Activated CD8-positive, alpha-beta T cell treated with anti-CD3 and anti-CD28 coated beads for 36 hours (primary cell): Measurements from ENCODE around the gene C1GALT1C1L. TPM values are rescaled to one million over a fixed set of nuclear protein-coding genes. Genes with fewer than 3 reads are reported as not detected.
A peak's percentile ranks its signal among the peaks of the same experiment; 100 is the strongest.
"Not testable (repeated sequence)": the region's sequence is repeated elsewhere in the genome, so short reads cannot be mapped to it uniquely, and the experiment has no call there.

ENCODE experiments used
- ATAC-seq: fragments of 200-7000 bp; cut with Tn5 transposase; one replicate; pipeline ENCODE4 v1.10.0; 2021; ENCODE audit warnings: mild to moderate bottlenecking, moderate library complexity
- CTCF ChIA-PET: fragments of 350-600 bp; sonication (Branson Sonifier 250); formaldehyde crosslinking; loops from one replicate; lab custom pipeline; 2021; ENCODE audit warnings: antibody characterized with exemption; lab: Charles Lee
- POLR2A ChIA-PET: fragments of 350-600 bp; sonication (Branson Sonifier 250); formaldehyde crosslinking; loops from one replicate; lab custom pipeline; 2021; ENCODE audit warnings: antibody characterized with exemption; lab: Charles Lee
- DNase-seq: peaks from one replicate; pipeline ENCODE4 v3.0.0-alpha.2; 2020
- H3K27ac Mint-ChIP-seq: one replicate; pipeline ENCODE4 v1.8.0; 2021; ENCODE audit warnings: mild to moderate bottlenecking, mixed read lengths
- H3K27me3 Mint-ChIP-seq: one replicate; pipeline ENCODE4 v1.8.0; 2021; ENCODE audit warnings: mixed read lengths
- H3K36me3 Mint-ChIP-seq: one replicate; pipeline ENCODE4 v1.8.0; 2021; ENCODE audit warnings: low read depth, mixed read lengths
- H3K4me1 Mint-ChIP-seq: one replicate; pipeline ENCODE4 v1.8.0; 2021; ENCODE audit warnings: low read depth, mixed read lengths
- H3K4me3 Mint-ChIP-seq: one replicate; pipeline ENCODE4 v1.8.0; 2021; ENCODE audit warnings: mild to moderate bottlenecking, moderate library complexity, mixed read lengths
- H3K9me3 Mint-ChIP-seq: one replicate; pipeline ENCODE4 v1.8.0; 2021; ENCODE audit warnings: mixed read lengths
- CTCF ChIP-seq: fragments of 200-600 bp; IDR thresholded peaks from one replicate; pipeline ENCODE4 v1.8.0; 2022; ENCODE audit warnings: antibody characterized with exemption, mild to moderate bottlenecking
- intact Hi-C: fragments of 100-400 bp; cut with micrococcal nuclease; formaldehyde crosslinking; loops from one replicate; pipeline ENCODE4 v1.10.0; 2022
- total RNA-seq, 2 experiments: library from RNA; stranded (reverse); gene quantifications; one replicate each; pipeline ENCODE4 v1.2.3, GENCODE V29; 2021

Gene C1GALT1C1L
- total RNA-seq, 2 experiments from 2014 or later: 0.36 TPM; not detected in 1

GRCh38 chr2:43692428-43692994 lies 16.3 kb upstream of the C1GALT1C1L start:
- no peaks in the 10 kb centered on the region for H3K4me1 Mint-ChIP-seq
- DNase-seq: no peak
- H3K4me3 Mint-ChIP-seq: no peak overlapping the region
- ChIA-PET CTCF (no interaction called here), POLR2A (no interaction called here)
- no peak for ATAC-seq
- H3K27ac Mint-ChIP-seq: no peak overlapping the region
- intact Hi-C loops: no loop called here
- H3K36me3 Mint-ChIP-seq: no peaks in the 10 kb centered on the region
- H3K9me3 Mint-ChIP-seq: no peaks in the 10 kb centered on the region
- no peak for TF ChIP-seq CTCF
- H3K27me3 Mint-ChIP-seq: peaks cover 6% of the 10 kb centered on the region

- Mint-ChIP-seq H3K4me1 (no peaks in the 10 kb centered on the region), H3K4me3 (no peak overlapping the region), H3K9me3 (no peaks in the 10 kb centered on the region), H3K27ac (no peak overlapping the region), H3K27me3 (peaks cover 10% of the 10 kb centered on the region), H3K36me3 (no peaks in the 10 kb centered on the region)
- ChIA-PET POLR2A (no interaction called here), CTCF (interaction anchor here (1.0 kb wide), 1 partner anchor 354 kb away, joined by 3 read pairs; no protein-coding TSS in a partner anchor)
- DNase-seq (no peak), ATAC-seq (no peak)
- intact Hi-C loops: no loop called here
- no peak for TF ChIP-seq CTCF
Measured at GRCh38 chr2:43689999-43690398, 13.8 kb upstream of the C1GALT1C1L start.

GRCh38 chr2:43685357-43685756 lies 9.1 kb upstream of the C1GALT1C1L start:
- ATAC-seq (no peak), DNase-seq (no peak)
- no peak for TF ChIP-seq CTCF
- ChIA-PET POLR2A (no interaction called here), CTCF (interaction anchor here (0.8 kb wide), 2 partner anchors 27 to 47 kb away, joined by 3 read pairs; no protein-coding TSS in a partner anchor)
- Mint-ChIP-seq H3K4me3 (no peak overlapping the region), H3K4me1 (no peaks in the 10 kb centered on the region), H3K9me3 (no peaks in the 10 kb centered on the region), H3K27ac (no peak overlapping the region), H3K27me3 (peaks cover 7% of the 10 kb centered on the region), H3K36me3 (no peaks in the 10 kb centered on the region)
- intact Hi-C loops: no loop called here

- H3K4me1 Mint-ChIP-seq, intact Hi-C loops, H3K4me3 Mint-ChIP-seq, CTCF ChIA-PET, H3K27ac Mint-ChIP-seq, DNase-seq, ATAC-seq, H3K9me3 Mint-ChIP-seq, H3K36me3 Mint-ChIP-seq, POLR2A ChIA-PET: not testable (repeated sequence)
- H3K27me3 Mint-ChIP-seq: peaks cover 15% of the 10 kb centered on the region
Measured at GRCh38 chr2:43677783-43678182, 1.6 kb upstream of the C1GALT1C1L start.

GRCh38 chr2:43675646-43676321 lies 445 bp downstream of the C1GALT1C1L start:
- peaks cover 3% of the 10 kb centered on the region for H3K4me1 Mint-ChIP-seq

More at GRCh38 chr2:43675646-43676321, 445 bp downstream of the C1GALT1C1L start:
- no peaks in the 10 kb centered on the region for H3K9me3 Mint-ChIP-seq
- peaks cover 13% of the 10 kb centered on the region for H3K27me3 Mint-ChIP-seq
- intact Hi-C loops: no loop called here
- H3K27ac Mint-ChIP-seq: no peak overlapping the region
- ATAC-seq (no peak), DNase-seq (no peak)
- TF ChIP-seq CTCF: no peak
- H3K4me3 Mint-ChIP-seq: peak overlapping the region; percentile 29
- CTCF ChIA-PET: no interaction called here
- H3K36me3 Mint-ChIP-seq: no peaks in the 10 kb centered on the region
- POLR2A ChIA-PET: no interaction called here
